GM21381 (cell line): ENCODE data around the gene CDYL.
"Not testable (repeated sequence)": the region's sequence is repeated elsewhere in the genome, so short reads cannot be mapped to it uniquely, and the experiment has no call there.

Experiments
- ATAC-seq: cut with Tn5 transposase; IDR thresholded peaks from one replicate; pipeline ENCODE4 v1.9.1; 2021; ENCODE audit warnings: mild to moderate bottlenecking, moderate library complexity; ENCODE audit not compliant: unreplicated experiment

The CDYL gene

DNA sequence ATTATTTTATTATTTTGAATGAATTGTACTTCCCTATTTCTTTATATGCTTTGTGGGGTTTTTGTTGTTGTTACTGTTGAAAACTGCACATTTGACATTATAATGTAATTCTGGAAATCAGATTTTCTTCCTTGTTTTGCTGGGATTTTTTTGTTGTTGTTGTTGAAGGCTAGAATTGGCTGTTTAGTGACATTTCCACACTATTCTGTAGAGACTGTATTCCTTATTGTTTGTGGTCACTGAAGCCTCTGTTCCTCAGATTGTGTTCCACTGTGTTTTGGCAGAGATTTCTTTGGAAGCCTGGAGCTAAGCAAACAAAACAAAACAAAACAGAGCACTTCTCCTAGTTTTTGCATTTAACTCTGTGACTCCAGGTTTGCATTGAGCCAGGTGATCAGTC is 52.9 kb downstream of the CDYL start:
- no peak for ATAC-seq

DNA sequence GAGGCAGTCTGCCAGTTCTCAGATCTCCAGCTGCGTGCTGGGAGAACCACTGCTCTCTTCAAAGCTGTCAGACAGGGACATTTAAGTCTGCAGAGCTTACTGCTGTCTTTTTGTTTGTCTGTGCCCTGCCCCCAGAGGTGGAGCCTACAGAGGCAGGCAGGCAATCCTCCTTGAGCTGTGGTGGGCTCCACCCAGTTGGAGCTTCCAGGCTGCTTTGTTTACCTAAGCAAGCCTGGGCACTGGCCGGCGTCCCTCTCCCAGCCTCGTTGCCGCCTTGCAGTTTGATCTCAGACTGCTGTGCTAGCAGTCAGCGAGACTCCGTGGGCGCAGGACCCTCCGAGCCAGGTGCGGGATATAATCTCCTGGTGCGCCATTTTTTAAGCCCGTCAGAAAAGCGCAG is 59.3 kb downstream of the CDYL start:
- ATAC-seq: not testable (repeated sequence)

GRCh38 chr6:4840169-4840568 is 64.0 kb downstream of the CDYL start:
- ATAC-seq: no peak

DNA sequence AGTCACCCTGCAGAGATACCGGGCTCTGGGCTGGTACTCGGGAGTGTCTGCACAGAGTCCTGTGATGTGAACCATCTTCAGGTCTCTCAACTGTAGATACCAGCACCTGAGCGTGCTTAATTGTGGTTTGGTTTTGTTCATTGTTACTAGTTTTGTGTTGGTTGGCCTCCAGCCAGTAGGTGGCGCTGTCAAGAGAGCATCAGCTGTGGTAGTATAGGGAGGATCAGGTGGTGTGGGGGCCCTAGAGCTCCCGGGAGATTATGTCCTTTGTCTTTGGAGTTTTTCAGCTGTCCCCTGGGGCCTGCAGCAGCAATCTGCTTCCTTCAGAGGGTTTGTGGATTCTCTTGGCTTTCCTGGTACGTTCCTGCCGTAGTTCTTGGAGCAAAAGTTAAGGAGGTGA is 67.9 kb downstream of the CDYL start:
- ATAC-seq: no peak

- ATAC-seq: no peak
Measured at GRCh38 chr6:4846387-4846786, 70.2 kb downstream of the CDYL start.

DNA sequence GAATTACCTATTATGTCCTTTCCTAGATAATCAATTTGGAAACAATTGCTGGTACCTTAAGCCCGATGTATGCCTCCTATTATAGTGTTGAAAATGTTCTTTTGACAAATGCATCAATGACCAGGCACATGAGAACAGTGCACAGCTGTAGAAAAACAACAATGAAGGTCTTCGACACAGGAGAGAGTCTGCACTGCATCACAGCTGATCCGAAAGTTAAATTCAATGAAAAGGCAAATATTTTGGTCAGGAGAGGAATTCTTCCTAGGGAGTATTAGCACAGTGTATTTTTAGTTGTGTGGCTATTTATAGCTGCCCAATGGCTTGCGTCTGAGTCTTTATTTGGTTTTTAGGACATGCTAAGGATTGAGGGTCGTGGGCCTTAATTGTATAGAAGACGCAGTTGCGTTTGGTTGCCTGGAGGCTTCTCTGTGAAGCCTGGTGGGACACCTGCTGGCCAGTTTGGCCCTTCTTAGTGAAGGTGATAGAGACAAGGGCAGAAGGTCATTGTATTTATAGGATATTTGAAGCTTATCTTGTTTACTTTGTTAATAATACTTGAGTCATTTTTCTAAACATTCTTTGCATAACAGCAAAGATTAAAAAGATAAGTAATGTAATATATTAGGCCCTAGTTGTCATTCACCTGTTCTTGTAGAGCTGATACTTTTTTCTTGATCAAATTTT is 72.3 kb downstream of the CDYL start:
- ATAC-seq: no peak

- ATAC-seq: no peak
Measured at GRCh38 chr6:4849226-4850022, 73.2 kb downstream of the CDYL start.

- no peak for ATAC-seq
Measured at GRCh38 chr6:4851035-4851434, 74.8 kb downstream of the CDYL start.

DNA sequence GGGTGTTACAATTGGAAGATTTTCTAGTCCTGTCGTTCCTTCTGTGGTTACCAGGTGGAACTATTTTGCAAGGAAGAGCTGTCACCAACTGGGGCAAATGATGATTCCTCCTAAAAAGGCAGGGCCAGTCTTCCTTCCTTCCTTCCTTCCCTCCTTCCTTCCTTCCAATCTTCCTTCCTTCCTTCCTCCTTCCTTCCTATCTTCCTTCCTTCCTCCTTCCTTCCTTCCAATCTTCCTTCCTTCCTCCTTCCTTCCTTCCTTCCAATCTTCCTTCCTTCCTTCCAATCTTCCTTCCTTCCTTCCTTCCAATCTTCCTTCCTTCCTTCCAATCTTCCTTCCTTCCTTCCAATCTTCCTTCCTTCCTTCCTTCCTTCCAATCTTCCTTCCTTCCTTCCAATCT is 76.0 kb downstream of the CDYL start:
- ATAC-seq: not testable (repeated sequence)

DNA sequence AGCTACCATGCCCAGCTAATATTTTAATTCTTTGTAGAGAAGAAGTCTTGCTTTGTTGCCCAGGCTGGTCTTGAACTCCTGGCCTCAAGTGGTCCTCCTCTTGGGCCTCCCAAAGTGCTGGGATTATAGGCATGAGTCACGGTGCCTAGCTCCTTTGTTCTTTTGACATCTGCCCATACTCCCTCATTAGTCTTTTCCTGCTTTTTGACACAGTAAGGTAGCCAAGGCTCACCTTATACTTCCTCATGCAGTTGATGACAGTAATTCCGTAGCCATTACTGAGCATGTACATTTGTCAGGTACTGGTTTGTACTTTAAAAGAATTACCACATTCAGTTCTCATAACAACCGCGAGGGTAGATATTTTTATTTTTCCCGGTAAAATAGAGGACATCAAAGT is 76.7 kb downstream of the CDYL start:
- ATAC-seq: no peak

DNA sequence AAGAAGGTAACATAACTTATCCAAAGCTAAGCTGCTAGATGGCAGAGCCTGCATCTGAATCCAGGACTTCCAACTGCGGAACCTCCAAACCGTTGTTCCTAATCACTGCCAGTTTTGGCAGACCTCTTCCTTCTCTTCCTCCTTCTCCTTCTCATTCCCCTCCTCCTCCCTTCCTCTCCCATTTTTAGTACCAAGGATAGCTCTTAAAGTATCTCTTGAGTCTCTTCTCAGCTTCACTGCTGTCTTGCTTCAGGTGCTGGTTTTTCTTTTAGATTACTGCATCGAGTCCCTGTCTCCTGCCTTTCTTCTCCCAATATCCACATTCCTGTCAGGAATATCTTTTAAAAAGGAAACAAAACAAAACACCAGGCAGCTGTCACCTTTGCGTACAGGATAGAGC is 77.1 kb downstream of the CDYL start:
- ATAC-seq: no peak

DNA sequence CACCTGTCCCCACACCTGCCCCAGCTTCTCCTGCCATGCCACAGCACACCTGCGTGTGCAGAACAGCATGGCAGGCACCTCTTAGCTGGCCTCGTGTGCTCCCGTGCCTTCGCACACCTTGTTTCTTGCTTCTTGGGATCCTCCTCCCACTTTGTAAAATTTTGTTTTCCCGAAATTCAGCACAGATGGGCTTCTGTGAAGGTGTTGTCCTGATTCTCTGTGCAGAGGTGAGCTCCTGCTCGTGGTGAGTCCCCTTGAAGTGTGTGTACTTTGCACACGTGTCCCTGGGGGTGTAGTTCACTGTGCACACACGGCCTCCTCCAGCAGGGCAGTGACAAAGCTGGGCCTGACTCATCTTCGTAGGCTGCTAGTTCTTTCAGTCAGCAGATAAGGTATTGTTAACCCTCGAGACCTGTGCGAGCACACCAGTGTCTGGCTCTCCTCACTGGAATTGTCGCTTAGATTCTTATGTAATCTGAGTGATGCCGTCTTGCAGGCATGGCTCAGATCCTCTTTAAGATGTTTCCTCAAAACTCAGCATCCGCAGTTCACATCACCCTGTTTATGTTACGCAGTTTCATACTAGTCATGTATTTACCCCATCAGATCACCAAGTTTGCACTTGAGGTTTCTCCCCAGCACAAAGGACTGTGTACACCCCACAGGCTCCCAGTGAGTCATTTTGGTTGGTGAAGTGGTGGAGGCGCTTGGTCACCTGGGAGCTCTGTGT is 77.7 kb downstream of the CDYL start:
- no peak for ATAC-seq

GRCh38 chr6:4856785-4857184 is 80.6 kb downstream of the CDYL start:
- ATAC-seq: no peak

DNA sequence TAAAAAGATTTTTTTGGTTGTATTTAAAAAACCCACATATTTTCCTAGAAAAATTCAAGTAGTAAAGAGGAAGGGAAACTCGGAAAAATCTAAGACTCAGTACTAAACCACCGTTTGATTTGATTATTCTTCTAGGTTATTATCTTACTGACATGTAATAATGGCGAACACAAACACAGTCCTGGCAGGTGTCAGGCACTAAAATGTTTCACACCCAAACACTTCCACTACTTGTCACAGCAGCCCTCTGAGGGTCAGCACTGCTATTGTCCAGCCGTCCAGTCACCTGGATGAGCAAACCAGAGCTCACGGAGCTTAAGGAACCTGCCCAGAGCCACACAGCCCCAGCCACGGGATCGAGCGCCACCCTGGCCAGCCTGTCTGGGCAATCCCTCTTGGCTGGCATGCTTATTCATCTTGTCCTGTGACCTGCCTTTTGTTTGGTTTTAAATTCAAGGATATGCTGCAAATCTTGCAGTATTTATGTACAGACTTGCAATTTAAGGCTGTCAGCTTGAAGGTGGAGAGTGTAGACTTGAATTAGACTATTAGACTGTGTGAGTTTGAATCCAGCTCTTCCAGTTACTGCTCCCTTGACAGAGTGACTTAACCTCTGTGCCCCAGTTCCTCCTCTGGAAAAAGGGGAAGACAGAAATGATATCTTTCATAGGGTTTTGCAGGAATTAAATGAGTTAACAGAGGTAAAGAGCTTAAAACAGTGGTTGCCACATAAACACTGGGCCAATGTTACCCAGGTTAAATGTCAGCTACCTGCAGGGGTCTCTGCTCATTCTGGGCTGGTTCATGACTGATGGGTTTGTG is 82.2 kb downstream of the CDYL start:
- no peak for ATAC-seq

DNA sequence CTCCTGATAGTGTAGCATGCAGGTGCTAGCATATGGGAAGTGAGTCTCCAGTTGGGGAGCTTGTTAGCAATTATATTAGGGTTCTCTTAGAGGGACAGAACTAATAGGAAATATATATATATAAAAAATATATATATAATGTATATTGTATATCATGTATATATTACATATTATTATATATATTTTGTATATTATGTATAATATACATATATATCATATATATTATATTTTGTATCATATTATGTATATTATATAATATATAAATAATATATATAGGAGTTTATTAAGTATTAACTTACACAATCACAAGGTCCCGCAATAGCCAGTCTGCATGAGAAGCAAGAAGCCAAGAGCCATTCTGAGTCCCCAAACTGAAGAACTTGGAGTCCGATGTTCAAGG is 84.2 kb downstream of the CDYL start:
- no peak for ATAC-seq

- ATAC-seq: no peak
Measured at GRCh38 chr6:4861564-4861963, 85.4 kb downstream of the CDYL start.

- no peak for ATAC-seq
Measured at GRCh38 chr6:4864519-4864918, 88.3 kb downstream of the CDYL start.

DNA sequence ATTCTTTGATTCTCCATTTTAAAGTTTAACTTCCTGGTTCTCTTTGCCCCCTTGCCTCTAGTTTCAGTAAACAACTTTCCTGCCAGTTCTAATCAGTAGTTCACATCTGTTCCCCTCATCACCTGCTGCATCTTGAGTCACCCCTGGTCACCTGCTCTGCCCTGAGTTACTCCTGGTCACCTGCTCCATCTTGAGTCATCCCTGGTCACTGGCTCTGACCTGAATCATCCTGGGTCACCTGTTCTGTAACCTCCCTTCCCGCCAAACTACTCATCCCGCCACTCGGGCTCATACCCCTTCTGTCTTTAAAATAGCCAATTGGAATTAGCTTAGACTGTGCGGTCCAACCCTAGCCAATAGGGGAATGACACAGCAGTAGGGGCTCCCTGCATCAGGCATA is 88.8 kb downstream of the CDYL start:
- ATAC-seq: not testable (repeated sequence)

GRCh38 chr6:4870821-4871494 is 94.8 kb downstream of the CDYL start:
- no peak for ATAC-seq

DNA sequence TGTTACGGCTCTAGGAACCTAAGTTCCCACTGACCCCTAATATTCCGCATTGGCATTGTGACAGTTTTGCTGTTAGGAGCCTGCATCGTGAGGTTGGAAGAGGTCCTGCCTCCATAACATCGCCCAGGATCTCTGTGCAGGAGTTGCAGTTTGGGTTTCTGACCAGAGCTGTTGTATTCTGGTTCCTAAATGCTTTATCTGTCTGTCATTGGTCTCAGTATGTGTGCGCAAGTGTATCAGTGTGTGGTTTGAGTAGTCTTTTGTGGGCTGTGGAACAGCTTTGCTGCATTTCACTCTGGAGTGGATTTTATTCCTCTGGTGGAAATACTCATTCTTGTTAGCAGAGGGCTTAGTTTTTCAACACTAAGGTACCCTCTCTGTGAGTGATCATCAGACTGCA is 95.6 kb downstream of the CDYL start:
- no peak for ATAC-seq
